H1 (cell line): ENCODE results near the gene PDE4D. TPM values are rescaled to one million over a fixed set of nuclear protein-coding genes. Genes with fewer than 3 reads are reported as not detected.

Experiments
- MAX ChIP-seq: IDR thresholded peaks from 2 replicates; pipeline ENCODE4 v1.6.1; 2012; ENCODE audit warnings: inconsistent platforms
- polyA plus RNA-seq, 7 experiments: library from polyadenylated mRNA; depleted of rRNA in 3 of 7; stranded (reverse) in 5 of 7; unstranded in 2 of 7; fragments of >200 nt in 5 of 7; fragments of 200-250 nt in 2 of 7; gene quantifications; 1 replicate in 5 of 7; 2 replicates in 1 of 7; 4 replicates in 1 of 7; pipeline versions ENCODE4 v1.2.1 to v1.2.3, GENCODE V29; 2011 to 2013; ENCODE audit warnings: missing spikeins in 2 of 7, mixed read lengths in 2 of 7
- total RNA-seq: library from RNA; stranded (reverse); fragmentation: NEBNext Ultra II Directional; extraction: Animal tissue kit (Norgen Biotek cat#: 25700); gene quantifications from 2 replicates; pipeline ENCODE4 v1.2.1, GENCODE V29; 2021

The PDE4D gene
- total and polyA plus RNA-seq, 2 of the 8 experiments (the other 6 are each of a cell fraction or from before 2014, with no cell fraction given), result 2.3 to 3.7 TPM

DNA sequence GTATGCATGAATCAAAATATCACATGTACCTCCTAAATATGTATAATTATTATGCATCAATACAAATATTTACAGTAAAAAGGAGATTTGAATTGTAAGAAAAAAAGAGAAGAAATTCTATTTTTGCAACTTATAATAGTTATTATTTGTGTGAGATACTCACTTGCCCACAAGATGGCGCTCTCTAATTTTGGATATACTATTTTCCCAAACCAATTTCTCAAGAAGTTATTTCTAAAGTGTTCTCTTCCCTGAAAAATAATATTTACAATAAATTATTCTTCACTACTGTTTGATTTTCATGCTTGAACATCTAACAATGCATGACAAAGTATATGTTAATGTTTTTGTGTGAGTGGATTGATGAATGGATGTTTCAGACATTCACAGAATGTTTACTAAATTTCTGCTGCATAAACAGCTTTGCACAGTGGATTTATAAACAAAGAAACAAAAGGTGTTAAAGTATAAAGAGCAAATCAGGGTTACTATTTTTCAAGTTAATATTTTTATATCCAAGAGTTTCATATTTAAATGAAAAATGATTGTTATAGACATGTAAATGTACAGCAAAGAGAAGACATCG lies 503.4 kb downstream of the PDE4D start (continued):
- TF ChIP-seq MAX, result no peak
